ENCODE results near the gene SGK2. TPM values are rescaled to one million over a fixed set of nuclear protein-coding genes. Genes with fewer than 3 reads are reported as not detected.
"Not testable (repeated sequence)": the region's sequence is repeated elsewhere in the genome, so short reads cannot be mapped to it uniquely, and the experiment has no call there.

The SGK2 gene
- total RNA-seq, 4 donors from 2014 or later, result 1.8 to 13.6 (median 5.3) TPM

DNA sequence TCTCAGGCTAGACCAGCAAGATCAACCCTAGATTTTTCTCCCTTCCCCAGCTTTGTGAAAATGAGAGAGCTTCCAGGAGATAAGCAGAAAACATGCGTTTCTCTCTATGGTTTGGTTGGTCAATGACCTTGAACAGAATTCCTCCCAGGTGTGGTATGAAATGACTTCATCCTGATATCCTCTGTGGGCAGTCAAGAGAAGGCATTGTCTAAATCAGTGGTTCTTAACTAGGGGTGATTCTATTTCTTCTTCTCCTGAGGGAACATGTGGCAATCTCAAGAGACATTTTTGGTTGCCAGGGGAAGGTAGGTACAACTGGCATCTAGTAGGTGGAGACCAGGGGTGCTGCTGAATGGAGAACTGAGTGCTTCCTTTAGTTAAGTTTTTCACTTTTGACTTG, 44.3 kb downstream of the SGK2 start:
- TF ChIP-seq POLR2A (IDR thresholded peaks at IDR 0.05), result no peak
- TF ChIP-seq, protein P1, sequence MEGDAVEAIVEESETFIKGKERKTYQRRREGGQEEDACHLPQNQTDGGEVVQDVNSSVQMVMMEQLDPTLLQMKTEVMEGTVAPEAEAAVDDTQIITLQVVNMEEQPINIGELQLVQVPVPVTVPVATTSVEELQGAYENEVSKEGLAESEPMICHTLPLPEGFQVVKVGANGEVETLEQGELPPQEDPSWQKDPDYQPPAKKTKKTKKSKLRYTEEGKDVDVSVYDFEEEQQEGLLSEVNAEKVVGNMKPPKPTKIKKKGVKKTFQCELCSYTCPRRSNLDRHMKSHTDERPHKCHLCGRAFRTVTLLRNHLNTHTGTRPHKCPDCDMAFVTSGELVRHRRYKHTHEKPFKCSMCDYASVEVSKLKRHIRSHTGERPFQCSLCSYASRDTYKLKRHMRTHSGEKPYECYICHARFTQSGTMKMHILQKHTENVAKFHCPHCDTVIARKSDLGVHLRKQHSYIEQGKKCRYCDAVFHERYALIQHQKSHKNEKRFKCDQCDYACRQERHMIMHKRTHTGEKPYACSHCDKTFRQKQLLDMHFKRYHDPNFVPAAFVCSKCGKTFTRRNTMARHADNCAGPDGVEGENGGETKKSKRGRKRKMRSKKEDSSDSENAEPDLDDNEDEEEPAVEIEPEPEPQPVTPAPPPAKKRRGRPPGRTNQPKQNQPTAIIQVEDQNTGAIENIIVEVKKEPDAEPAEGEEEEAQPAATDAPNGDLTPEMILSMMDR (IDR thresholded peaks at IDR 0.05), result no peak
- intact Hi-C loops (cut with DNase I; ENCODE audit: low total_unique reads), result no loop called here
- WGBS, 2 donors, result 79 to 91% methylated on average over 1 of the region's 1 CpG

DNA sequence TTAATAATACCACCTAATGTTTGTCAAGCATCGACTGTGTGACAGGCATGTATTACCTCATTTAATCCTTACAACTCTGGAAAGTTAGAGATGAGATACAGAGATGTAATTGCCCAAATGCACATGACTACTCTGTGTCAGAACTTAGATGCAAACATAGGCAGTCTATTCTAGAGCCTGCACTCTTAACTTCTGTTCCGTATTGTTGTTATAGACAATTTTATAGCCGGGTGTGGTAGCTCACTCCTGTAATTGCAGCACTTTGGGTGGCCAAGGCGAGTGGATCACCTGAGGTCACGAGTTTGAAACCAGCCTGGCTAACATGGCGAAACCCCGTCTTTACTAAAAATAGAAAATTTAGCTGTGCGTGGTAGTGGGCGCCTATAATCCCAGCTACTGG, 46.9 kb downstream of the SGK2 start:
- H3K4me3 ChIP-seq (ENCODE audit: low read depth, poor library complexity, severe bottlenecking), result no peak overlapping the region
- no peak for TF ChIP-seq POLR2A (IDR thresholded peaks at IDR 0.05)
- TF ChIP-seq, protein P1 (IDR thresholded peaks at IDR 0.05), result no peak
- WGBS, 2 donors, result 96 to 97% methylated on average over 9 of the region's 9 CpGs
- intact Hi-C loops (cut with DNase I; ENCODE audit: low total_unique reads), result no loop called here
- no peak for DNase-seq (ENCODE audit: low spot score in 2 of 2)

More for the DNA sequence above, 44.3 kb downstream of the SGK2 start:
- DNase-seq (ENCODE audit: low spot score in 2 of 2), result no peak
- H3K4me3 ChIP-seq (ENCODE audit: low read depth, poor library complexity, severe bottlenecking), result no peak overlapping the region

DNA sequence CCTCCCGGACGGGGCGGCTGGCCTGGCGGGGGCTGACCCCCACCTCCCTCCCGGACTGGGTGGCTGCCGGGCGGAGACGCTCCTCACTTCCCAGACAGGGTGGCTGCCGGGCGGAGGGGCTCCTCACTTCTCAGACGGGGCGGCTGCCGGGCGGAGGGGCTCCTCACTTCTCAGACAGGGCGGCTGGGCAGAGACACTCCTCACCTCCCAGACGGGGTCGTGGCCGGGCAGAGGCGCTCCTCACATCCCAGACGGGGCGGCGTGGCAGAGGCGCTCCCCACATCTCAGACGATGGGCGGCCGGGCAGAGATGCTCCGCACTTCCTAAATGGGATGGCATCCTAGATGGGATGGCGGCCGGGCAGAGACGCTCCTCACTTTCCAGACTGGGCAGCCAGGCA, 48.5 kb downstream of the SGK2 start:
- DNase-seq (ENCODE audit: low spot score in 2 of 2); H3K4me3 ChIP-seq (ENCODE audit: low read depth, poor library complexity, severe bottlenecking); intact Hi-C loops (cut with DNase I; ENCODE audit: low total_unique reads): not testable (repeated sequence)
- 95 to 100% methylated on average over 6 to 11 of the region's 30 CpGs for WGBS, 2 donors

DNA sequence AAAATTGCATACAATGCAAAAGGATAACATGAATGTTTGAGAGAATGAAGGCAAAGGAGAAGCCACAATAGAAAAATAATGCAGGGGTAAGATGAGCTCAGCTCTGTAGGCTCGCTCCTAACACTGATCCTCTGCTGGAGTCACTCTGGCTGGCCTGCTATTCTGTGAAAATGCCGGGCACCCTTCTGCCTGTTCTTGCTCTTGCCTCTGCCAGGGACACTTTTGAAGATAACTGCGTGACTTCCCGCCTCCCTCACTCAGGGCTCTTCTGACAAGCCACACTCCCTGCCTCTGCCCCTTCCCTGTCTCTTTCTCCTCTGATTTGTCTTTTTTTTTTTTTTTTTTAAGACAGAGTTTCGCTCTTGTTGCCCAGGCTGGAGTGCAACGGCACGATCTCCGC, 72.8 kb downstream of the SGK2 start:
- intact Hi-C loops (cut with DNase I; ENCODE audit: low total_unique reads), result no loop called here

More for the DNA sequence above, 72.8 kb downstream of the SGK2 start:
- 83 to 95% methylated on average over 8 of the region's 8 CpGs for WGBS, 2 donors
- no peak for TF ChIP-seq POLR2A (IDR thresholded peaks at IDR 0.05)
- TF ChIP-seq, protein P1 (IDR thresholded peaks at IDR 0.05), result no peak
- H3K4me3 ChIP-seq (ENCODE audit: low read depth, poor library complexity, severe bottlenecking), result no peak overlapping the region
- no peak for DNase-seq (ENCODE audit: low spot score in 2 of 2)

Other genes with a start within 250 kb of the SGK2 start
- gene SRSF6, start 101.1 kb upstream of the SGK2 start, total RNA-seq, result 100 to 1,000 TPM in 1 of 4 donors, 10 to 100 TPM in 3; 65.5 to 107 (median 73.4) TPM
- gene L3MBTL1, start 51.3 kb upstream of the SGK2 start, total RNA-seq, result 10 to 100 TPM in 2 of 4 donors, 1 to 10 TPM in 2; 5.2 to 23.2 (median 9.7) TPM
- 10 to 100 TPM in 3 of 4 donors, 1 to 10 TPM in 1; 8.5 to 17.2 (median 12.7) TPM for gene IFT52, start 31.9 kb downstream of the SGK2 start, total RNA-seq
- 1 to 10 TPM in 2 of 4 donors, under 1 TPM in 2; 0.19 to 1.2 (median 0.71) TPM for gene MYBL2, start 108.1 kb downstream of the SGK2 start, total RNA-seq
- gene GTSF1L, start 168.0 kb downstream of the SGK2 start, total RNA-seq, result not detected